Measurements from ENCODE around the gene SMIM38.

The SMIM38 gene

DNA sequence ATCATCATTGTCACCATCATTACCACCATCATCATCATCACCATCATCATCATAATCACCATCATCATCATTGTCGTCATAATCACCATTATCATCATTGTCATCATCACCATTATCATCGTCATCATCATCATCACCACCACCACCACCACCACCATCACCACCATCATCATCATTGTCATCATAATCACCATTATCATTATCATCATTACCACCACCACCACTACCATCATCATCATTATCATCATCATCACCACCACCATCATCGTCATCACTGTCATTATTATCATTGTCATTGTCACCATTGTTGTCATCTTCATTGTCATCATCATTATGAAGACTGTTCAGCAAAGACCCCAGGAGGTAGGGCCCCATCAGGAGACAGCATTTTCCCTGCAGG lies 33.3 kb downstream of the SMIM38 start:
- DNase-seq: no peak

DNA sequence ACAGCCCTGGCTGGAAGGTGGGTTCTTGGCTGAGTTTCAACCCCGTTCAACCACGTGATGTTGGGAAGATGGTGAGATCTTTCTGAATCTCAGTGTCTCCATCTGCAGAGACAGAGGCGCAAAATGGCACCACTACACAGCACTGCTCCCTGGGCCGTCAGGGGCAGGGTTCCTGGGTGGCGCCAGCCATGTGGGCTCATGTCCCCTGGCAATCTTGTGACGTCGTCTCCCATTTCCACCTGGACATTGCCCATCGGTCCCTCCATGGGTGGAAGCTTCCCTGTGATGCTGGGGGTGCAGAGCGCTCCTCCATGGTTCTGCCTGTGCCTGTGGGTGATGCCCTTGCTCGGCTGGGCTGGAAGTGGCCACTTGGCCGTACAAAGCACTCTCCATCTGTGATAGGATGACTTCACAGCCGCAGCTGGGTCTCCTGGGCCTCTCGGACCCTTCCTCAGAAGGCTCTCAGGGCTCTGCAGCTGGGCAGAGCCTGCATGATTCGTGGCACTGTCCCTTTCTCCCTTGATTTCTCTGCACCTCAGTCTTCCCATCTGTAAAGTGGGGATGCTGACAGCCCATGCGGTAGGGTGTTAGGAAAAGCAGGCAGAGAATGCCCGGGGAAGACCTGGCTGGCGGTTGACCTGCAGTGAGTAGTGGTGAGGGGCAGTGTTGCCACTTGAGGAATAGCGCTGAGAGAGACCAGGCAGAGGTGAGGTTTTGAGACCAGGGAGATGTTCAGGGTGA lies 35.2 kb downstream of the SMIM38 start:
- no peak for DNase-seq

GRCh38 chr11:69192301-69192721 lies 36.6 kb downstream of the SMIM38 start:
- peak; percentile 23 for DNase-seq

- DNase-seq: no peak
Observed at GRCh38 chr11:69193151-69193550, 37.4 kb downstream of the SMIM38 start.

DNA sequence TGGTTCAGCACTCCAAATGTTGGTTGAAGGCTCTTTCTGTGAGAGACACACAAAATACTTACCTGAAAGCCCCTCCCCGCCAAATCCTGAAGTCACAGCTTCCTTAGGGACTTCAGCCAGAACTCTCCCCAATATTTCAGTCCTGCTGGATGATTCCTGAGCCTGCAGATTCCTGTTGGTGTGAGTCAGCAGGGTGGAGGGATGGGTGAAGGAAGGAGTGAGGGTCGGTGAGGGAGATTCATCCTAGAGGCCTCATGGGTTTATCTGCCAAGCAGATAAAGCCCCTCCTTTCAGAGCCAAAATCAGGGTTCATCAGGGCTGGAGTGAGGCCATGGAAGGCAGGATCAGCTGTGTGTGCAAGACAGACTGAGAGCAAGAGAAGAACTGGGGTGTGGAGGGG lies 37.9 kb downstream of the SMIM38 start:
- DNase-seq: no peak

GRCh38 chr11:69194396-69194795 lies 38.7 kb downstream of the SMIM38 start:
- no peak for DNase-seq

GRCh38 chr11:69194956-69195355 lies 39.2 kb downstream of the SMIM38 start:
- no peak for DNase-seq

DNA sequence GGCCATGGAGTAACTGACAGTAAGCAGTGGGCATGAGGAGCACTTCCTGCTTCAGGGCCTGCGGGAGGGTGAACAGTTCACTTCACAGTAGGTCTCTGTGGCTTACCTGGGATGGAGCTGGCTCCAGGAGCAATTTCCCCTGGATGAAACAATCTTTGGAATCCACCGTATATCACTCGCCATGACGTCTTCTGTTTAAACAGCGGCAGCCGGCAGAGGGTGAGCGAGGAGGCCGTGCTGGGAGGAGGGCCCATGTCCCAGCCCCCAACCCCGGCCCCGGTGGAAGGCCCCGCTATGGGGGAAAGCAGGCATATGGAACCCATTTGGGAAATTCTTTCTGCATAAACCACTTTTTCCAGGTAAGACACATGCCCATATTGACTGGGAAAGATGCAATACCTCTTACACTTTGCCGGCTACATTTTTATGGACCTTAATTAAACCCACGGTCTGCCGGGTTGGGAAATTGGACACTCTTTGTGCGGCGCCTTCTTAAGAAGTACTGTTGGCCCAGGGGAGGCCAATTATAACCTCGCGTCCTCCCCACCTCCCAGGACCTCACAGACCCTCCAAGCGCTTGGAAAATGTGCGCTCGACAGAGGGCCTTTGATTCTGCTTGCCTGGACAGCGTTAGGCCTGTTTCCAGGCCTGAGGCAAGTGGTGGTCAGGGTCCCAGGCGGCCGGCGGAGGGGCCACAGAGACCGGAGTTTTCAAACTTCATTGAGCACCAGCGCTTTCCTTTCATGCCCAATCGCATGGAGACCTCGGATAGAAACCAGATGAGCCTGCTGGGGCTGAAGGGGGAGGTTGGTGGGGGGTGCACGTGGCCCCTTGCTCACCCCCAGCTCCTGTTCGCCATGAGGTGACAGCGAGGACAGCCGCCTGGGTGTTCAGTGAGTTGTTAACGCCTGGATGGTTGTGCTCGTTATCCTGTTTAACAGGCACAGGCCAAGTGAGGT lies 40.4 kb downstream of the SMIM38 start:
- no peak for DNase-seq

DNA sequence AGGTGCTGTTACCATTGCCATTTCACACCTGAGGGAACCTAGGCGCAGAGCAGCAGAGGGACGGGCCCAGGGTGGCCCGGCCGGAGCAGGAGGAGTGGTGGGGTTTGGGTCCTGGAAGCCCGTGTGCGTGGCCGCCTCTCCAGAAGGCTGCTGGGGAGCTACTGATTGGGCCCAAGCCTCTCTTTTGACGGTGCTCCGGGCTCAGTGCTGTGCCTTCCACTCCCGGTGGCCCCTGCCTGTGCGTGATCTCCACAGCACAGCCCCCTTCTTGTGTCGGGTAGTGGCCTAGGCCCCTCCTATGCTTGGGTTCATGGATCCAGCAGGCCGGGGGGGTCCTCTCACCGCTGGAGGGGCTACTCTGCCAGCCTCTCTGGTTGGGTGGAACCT lies 41.0 kb downstream of the SMIM38 start:
- DNase-seq: no peak

- no peak for DNase-seq
Observed at GRCh38 chr11:69198891-69199582, 43.3 kb downstream of the SMIM38 start.

DNA sequence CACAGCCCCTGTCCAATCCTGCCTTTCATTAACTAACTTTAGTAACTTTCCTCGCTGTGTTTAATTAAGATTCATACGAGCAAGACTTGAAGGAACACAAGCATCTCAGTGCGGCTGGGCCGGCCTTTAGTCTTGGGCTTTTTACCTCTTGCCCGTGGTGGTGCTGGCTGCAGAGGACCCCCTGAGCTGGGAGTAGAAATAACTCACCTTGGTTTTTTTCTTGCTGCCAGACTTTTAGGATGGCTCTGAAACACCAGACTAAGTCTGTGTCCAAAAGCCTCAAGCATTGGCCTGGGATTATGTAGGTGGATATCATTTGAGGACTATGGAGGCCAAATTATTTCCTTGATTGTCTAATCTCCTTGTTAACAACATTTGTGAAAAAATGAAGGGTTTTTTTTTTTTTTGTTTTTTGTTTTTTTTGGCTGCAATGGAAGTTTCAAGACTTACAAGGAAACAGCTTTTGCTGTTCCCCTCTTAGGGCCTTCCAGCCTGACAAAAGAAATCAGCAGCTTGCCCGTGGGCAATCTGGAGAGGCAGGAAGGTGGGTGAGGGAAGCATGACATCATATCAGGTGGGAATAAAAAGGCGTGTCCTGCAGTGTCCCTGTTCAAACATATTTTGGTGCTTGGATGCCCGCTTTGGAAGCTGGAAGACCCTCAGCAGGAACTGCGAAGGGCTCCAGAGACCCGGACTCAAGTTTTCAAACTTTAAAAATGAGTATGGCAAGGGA lies 44.0 kb downstream of the SMIM38 start:
- no peak for DNase-seq

DNA sequence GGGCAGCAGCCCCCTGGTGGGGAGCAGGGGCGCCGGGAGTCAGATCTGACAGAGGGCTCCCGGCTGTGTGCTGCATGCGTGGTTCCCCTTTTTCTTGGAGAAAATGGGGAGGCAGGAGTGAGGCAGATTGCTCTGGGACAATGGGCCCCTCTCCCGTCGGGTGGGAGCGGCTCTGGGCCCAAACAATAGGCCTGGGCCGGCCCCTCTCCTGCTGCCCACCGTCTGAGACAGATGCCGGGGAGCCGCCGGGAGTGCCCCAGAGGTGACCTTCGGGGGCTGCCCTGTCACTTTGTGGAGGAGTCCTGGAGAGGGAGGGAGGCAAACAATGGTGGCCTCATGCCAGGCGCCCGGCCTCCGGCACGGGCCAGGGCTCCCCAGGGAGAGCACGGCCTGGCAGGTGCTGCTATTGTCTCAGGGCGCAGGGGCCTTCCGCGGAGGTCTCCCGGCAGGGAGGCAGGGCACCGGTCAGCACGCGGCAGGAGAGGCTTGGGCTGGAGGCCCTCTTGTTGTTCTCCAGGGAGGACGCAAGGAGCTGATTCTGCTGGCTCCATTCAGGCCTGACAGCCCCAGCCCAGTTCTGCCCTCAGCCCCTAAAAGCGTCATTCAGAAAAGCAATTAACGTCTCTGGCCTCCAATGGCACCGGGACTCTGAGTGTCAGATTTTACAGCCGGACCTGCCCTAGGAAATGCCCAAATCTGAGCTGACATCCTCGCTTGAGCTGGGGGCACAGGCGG lies 44.8 kb downstream of the SMIM38 start:
- DNase-seq: no peak

- DNase-seq: no peak
Observed at GRCh38 chr11:69201066-69201365, 45.3 kb downstream of the SMIM38 start.

- no peak for DNase-seq
Observed at GRCh38 chr11:69201764-69202370, 46.1 kb downstream of the SMIM38 start.

GRCh38 chr11:69202511-69203221 lies 46.9 kb downstream of the SMIM38 start:
- no peak for DNase-seq

DNA sequence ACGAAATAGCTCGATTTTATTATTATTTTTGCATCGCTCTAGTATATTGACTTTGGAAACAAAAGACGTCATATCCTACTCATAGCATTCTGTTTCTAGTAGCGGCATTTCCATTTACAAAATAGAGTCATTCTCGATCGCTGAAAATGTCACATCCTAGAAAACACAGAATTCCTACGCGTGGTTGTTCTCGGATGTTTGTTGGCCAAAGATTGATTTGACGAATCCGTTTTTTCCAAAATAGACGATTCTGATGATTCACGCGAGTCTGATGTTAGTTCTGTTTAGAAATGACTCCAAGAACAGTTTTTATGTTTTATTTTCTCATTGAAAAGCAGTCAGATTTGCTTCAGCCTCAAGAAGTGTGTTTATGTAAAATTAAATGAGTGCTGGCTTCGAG lies 47.6 kb downstream of the SMIM38 start:
- DNase-seq: no peak

GRCh38 chr11:69203901-69204245 lies 48.1 kb downstream of the SMIM38 start:
- DNase-seq: no peak

DNA sequence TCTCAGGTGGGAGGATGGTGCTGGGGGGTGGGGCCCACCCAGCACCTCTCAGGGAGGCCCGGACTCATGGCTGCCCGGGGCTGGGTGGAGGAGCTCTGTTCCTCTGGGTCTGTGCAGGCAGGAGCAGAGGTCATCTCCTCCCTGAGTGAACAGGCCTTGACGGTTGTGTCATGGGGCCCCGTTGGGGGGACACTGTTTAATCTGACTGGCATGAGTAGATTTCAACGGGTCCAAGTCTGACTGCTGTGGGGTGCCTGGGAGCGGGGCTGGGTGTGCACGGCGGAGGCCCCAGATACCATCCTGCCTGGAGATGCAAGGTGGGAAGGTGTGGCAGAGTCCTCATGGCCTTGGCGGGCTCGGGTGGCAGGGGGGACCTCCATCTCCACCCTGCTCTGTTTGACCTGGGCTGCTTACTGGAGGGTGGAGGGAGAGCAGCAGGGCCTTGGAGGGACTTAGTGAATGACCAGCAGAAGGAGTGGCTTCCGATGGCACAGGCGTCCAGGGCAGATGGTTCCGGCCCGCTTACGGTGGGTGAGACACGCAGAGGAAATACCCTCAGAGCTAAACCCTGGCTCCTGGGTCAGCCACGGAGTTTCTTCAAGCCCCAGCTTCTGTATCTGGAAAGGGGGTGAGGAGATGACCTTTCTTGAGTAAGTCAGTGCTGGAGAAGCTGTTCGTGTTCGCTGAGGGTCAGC lies 48.7 kb downstream of the SMIM38 start:
- no peak for DNase-seq

- DNase-seq: no peak
Observed at GRCh38 chr11:69204941-69205742, 49.4 kb downstream of the SMIM38 start.

All from CD4-positive, alpha-beta T cell treated with Interleukin-17A for 4 hours (primary cell).